IMR-90 (cell line): Measurements from ENCODE around the gene DESI2. TPM values are rescaled to one million over a fixed set of nuclear protein-coding genes. Genes with fewer than 3 reads are reported as not detected.

Experiments
- ATAC-seq: fragments of 200-7000 bp; cut with Tn5 transposase; 2 replicates; pipeline ENCODE4 v1.9.1; 2020; ENCODE audit warnings: low read depth, mild to moderate bottlenecking, moderate library complexity
- BruUV-seq: library from RNA; stranded (reverse); fragments of 400-500 nt; replicated peaks from 2 replicates; lab custom pipeline; 2021; lab: Mats Ljungman, UMichigan
- CTCF ChIA-PET: fragments of 300-600 bp; formaldehyde crosslinking; extraction: SDS; loops from one replicate; lab custom pipeline; 2021; ENCODE audit warnings: antibody characterized with exemption; lab: Yijun Ruan, JAX
- POLR2A ChIA-PET: fragments of 300-600 bp; sonication (Branson Sonifier 250); formaldehyde crosslinking; loops from one replicate; lab custom pipeline; 2022; ENCODE audit warnings: antibody characterized with exemption; ENCODE audit not compliant: unreplicated experiment; lab: Charles Lee
- DNase-seq: peaks from one replicate; pipeline ENCODE4 v3.0.0; 2013
- H2AFZ ChIP-seq: replicated peaks from 2 replicates; pipeline ENCODE3; 2013; ENCODE audit warnings: low read length, mild to moderate bottlenecking; ENCODE audit not compliant: poor library complexity
- H2AK5ac ChIP-seq: 2 replicates; pipeline ENCODE4 v1.6.1; 2013; ENCODE audit warnings: low read depth, low read length, inconsistent platforms
- H2AK9ac ChIP-seq: replicated peaks from 2 replicates; pipeline ENCODE3; 2013; ENCODE audit warnings: mild to moderate bottlenecking, low read depth, low read length, moderate library complexity; ENCODE audit not compliant: poor library complexity
- H2BK120ac ChIP-seq: 2 replicates; pipeline ENCODE4 v1.6.1; 2013; ENCODE audit warnings: low read depth, low read length, inconsistent platforms
- H2BK15ac ChIP-seq: 3 replicates; pipeline ENCODE4 v1.6.1; 2013; ENCODE audit warnings: low read depth, low read length, inconsistent platforms
- H2BK20ac ChIP-seq: 2 replicates; pipeline ENCODE4 v1.6.1; 2013; ENCODE audit warnings: low read depth, mild to moderate bottlenecking, inconsistent platforms, low read length, moderate library complexity
- H2BK5ac ChIP-seq: 2 replicates; pipeline ENCODE4 v1.6.1; 2013; ENCODE audit warnings: mild to moderate bottlenecking, low read depth, low read length, inconsistent platforms; ENCODE audit not compliant: poor library complexity, severe bottlenecking
- H3K14ac ChIP-seq: replicated peaks from 2 replicates; pipeline ENCODE4 v1.6.1; 2013; ENCODE audit warnings: low read depth, low read length, inconsistent platforms
- H3K18ac ChIP-seq: 2 replicates; pipeline ENCODE4 v1.6.1; 2013; ENCODE audit warnings: low read depth, low read length, control low read depth
- H3K23ac ChIP-seq: 2 replicates; pipeline ENCODE4 v1.6.1; 2013; ENCODE audit warnings: low read depth, low read length, inconsistent platforms
- H3K27ac ChIP-seq: 2 replicates; pipeline ENCODE4 v1.5.1; 2013; ENCODE audit warnings: mild to moderate bottlenecking, control low read depth, low read length; ENCODE audit not compliant: insufficient read depth
- H3K27me3 ChIP-seq: 2 replicates; pipeline ENCODE4 v1.6.1; 2013; ENCODE audit warnings: low read length; ENCODE audit not compliant: control insufficient read depth, insufficient read depth
- H3K36me3 ChIP-seq: 2 replicates; pipeline ENCODE4 v1.6.1; 2013; ENCODE audit warnings: low read length, mixed read lengths; ENCODE audit not compliant: control insufficient read depth, insufficient read depth
- H3K4ac ChIP-seq: 2 replicates; pipeline ENCODE4 v1.6.1; 2013; ENCODE audit warnings: low read depth, low read length, inconsistent platforms
- H3K4me1 ChIP-seq: 2 replicates; pipeline ENCODE4 v1.6.1; 2013; ENCODE audit warnings: low read length, mixed read lengths; ENCODE audit not compliant: control insufficient read depth, insufficient read depth
- H3K4me2 ChIP-seq: 2 replicates; pipeline ENCODE4 v1.6.1; 2013; ENCODE audit warnings: low read depth, mild to moderate bottlenecking, control low read depth, low read length, moderate library complexity
- H3K4me3 ChIP-seq: 2 replicates; pipeline ENCODE4 v1.5.1; 2013; ENCODE audit warnings: low read depth, mild to moderate bottlenecking, control low read depth, low read length, moderate library complexity; ENCODE audit not compliant: insufficient read depth
- H3K56ac ChIP-seq: 2 replicates; pipeline ENCODE4 v1.6.1; 2013; ENCODE audit warnings: low read length, inconsistent platforms; ENCODE audit not compliant: insufficient read depth; ENCODE audit errors: extremely low read depth
- H3K79me1 ChIP-seq, 2 experiments: 2 replicates each; pipeline ENCODE4 v1.6.1; 2013; ENCODE audit warnings: low read length in 2 of 2, inconsistent platforms in 1 of 2, low read depth in 1 of 2
- H3K9ac ChIP-seq: 2 replicates; pipeline ENCODE4 v1.6.1; 2013; ENCODE audit warnings: low read depth, low read length, control low read depth
- H3K9me1 ChIP-seq: 2 replicates; pipeline ENCODE4 v1.6.1; 2013; ENCODE audit warnings: low read length, inconsistent platforms; ENCODE audit not compliant: insufficient read depth
- H3K9me3 ChIP-seq: 2 replicates; pipeline ENCODE4 v1.6.1; 2013; ENCODE audit warnings: low read length; ENCODE audit not compliant: control insufficient read depth, insufficient read depth
- H4K20me1 ChIP-seq: 2 replicates; pipeline ENCODE4 v1.6.1; 2013; ENCODE audit warnings: low read length, inconsistent platforms; ENCODE audit not compliant: insufficient read depth
- H4K5ac ChIP-seq: 2 replicates; pipeline ENCODE4 v1.6.1; 2013; ENCODE audit warnings: mild to moderate bottlenecking, low read depth, low read length, control low read depth
- H4K8ac ChIP-seq, 2 experiments: 2 replicates each; pipeline ENCODE4 v1.6.1; 2013; ENCODE audit warnings: low read depth in 2 of 2, low read length in 2 of 2, control low read depth in 1 of 2, inconsistent platforms in 1 of 2
- H4K91ac ChIP-seq: 2 replicates; pipeline ENCODE4 v1.6.1; 2013; ENCODE audit warnings: low read depth, low read length, inconsistent platforms; ENCODE audit not compliant: insufficient read depth
- BHLHE40 ChIP-seq: fragments of 150-350 bp; IDR thresholded peaks from 2 replicates; pipeline ENCODE4 v1.6.1; 2016; ENCODE audit warnings: mild to moderate bottlenecking, low read depth, low read length
- CEBPB ChIP-seq: IDR thresholded peaks from 2 replicates; pipeline ENCODE4 v1.6.1; 2012; ENCODE audit warnings: low read depth, low read length, improper control_type of control experiment
- CHD1 ChIP-seq: IDR thresholded peaks from 2 replicates; pipeline ENCODE4 v1.6.1; 2012; ENCODE audit warnings: low read depth, low read length, improper control_type of control experiment
- CTCF ChIP-seq: conservative IDR thresholded peaks from 2 replicates; pipeline ENCODE4 v1.5.1; 2012; ENCODE audit warnings: mild to moderate bottlenecking, low read depth, low read length, improper control_type of control experiment
- MAZ ChIP-seq: IDR thresholded peaks from 2 replicates; pipeline ENCODE4 v1.6.1; 2012; ENCODE audit warnings: low read depth, mild to moderate bottlenecking, low read length, improper control_type of control experiment, moderate library complexity, borderline replicate concordance
- MXI1 ChIP-seq: IDR thresholded peaks from 2 replicates; pipeline ENCODE4 v1.6.1; 2012; ENCODE audit warnings: low read depth, mild to moderate bottlenecking, low read length, moderate library complexity, borderline replicate concordance
- NFE2L2 ChIP-seq: fragments of 150-350 bp; IDR thresholded peaks from 2 replicates; pipeline ENCODE4 v1.6.1; 2016; ENCODE audit warnings: low read depth, mild to moderate bottlenecking, low read length
- POLR2A ChIP-seq: IDR thresholded peaks from 2 replicates; pipeline ENCODE4 v1.6.1; 2012; ENCODE audit warnings: mild to moderate bottlenecking, low read depth, low read length
- RAD21 ChIP-seq: IDR thresholded peaks from 2 replicates; pipeline ENCODE4 v1.6.1; 2012; ENCODE audit warnings: low read length, improper control_type of control experiment
- RCOR1 ChIP-seq: IDR thresholded peaks from 2 replicates; pipeline ENCODE4 v1.6.1; 2012; ENCODE audit warnings: mild to moderate bottlenecking, low read length, improper control_type of control experiment; ENCODE audit not compliant: insufficient replicate concordance
- SMC3 ChIP-seq: fragments of 150-350 bp; IDR thresholded peaks from 2 replicates; pipeline ENCODE4 v1.6.1; 2016; ENCODE audit warnings: low read depth, mild to moderate bottlenecking, antibody characterized with exemption, low read length, moderate library complexity
- USF2 ChIP-seq: fragments of 150-350 bp; IDR thresholded peaks from 2 replicates; pipeline ENCODE4 v1.6.1; 2017; ENCODE audit warnings: mild to moderate bottlenecking, antibody characterized with exemption, low read length, low read depth
- WGBS, 2 experiments: methylation state at CpG; one replicate each; pipeline versions ENCODE4 v1.1.5 to v1.1.7; 2013; ENCODE audit warnings: missing lambda C conversion rate in 2 of 2; ENCODE audit not compliant: insufficient read length in 1 of 2; ENCODE audit errors: extremely low coverage in 2 of 2; 5-methylcytosine and 5-hydroxymethylcytosine counted together
- dilution Hi-C: fragments of 300-500 bp; cut with HindIII; formaldehyde crosslinking; loops from one replicate; pipeline ENCODE4 v1.14.3; 2018; ENCODE audit warnings: low sequenced_read_pairs; ENCODE audit not compliant: unreplicated experiment
- in situ Hi-C: fragments of 300-500 bp; cut with MboI; formaldehyde crosslinking; loops from 3 replicates; pipeline ENCODE4 v1.14.3; 2019; ENCODE audit warnings: low sequenced_read_pairs, inconsistent platforms, mixed read lengths
- intact Hi-C: fragments of 100-400 bp; cut with micrococcal nuclease; formaldehyde crosslinking; loops from 2 replicates; pipeline ENCODE4 v1.10.0; 2022
- polyA plus RNA-seq, 3 experiments: library from polyadenylated mRNA; depleted of rRNA; stranded (reverse); fragments of >200 nt; gene quantifications; 2 replicates each; pipeline ENCODE4 v1.2.3, GENCODE V29; 2012; ENCODE audit warnings: low replicate concordance in 1 of 3
- total RNA-seq: library from RNA; depleted of rRNA; stranded (reverse); fragments of >200 nt; gene quantifications from 2 replicates; pipeline ENCODE4 v1.2.3, GENCODE V29; 2012

DESI2 gene
- total and polyA plus RNA-seq, 2 of the 4 experiments (the other 2 are of a cell fraction) = 19.0 to 43.6 TPM

- H3K27me3 ChIP-seq = no peaks in the 10 kb centered on the region; the same call in 1 of the 2 replicates
- H3K23ac ChIP-seq = no peak overlapping the region
- H3K14ac ChIP-seq = no peak overlapping the region
- no peaks in the 10 kb centered on the region for H3K36me3 ChIP-seq
- H2AFZ ChIP-seq = no peak overlapping the region
- intact Hi-C loops (no loop called here), dilution Hi-C loops (no loop called here), in situ Hi-C loops (no loop called here)
- ChIA-PET CTCF (no interaction called here), POLR2A (no interaction called here)
- no peaks in the 10 kb centered on the region for H3K4me1 ChIP-seq
- no peak overlapping the region for H2BK5ac ChIP-seq
- H4K91ac ChIP-seq = no peak overlapping the region
- H3K4me3 ChIP-seq = no peak overlapping the region
- TF ChIP-seq NFE2L2 (no peak), POLR2A (no peak), RAD21 (no peak), CHD1 (no peak), CTCF (no peak), USF2 (no peak), MXI1 (no peak), CEBPB (no peak), SMC3 (no peak), MAZ (no peak), BHLHE40 (no peak), RCOR1 (no peak)
- H4K8ac ChIP-seq = no peak overlapping the region
- H3K9me3 ChIP-seq = no peaks in the 10 kb centered on the region; the same call in 1 of the 2 replicates
- no peak overlapping the region for H3K4ac ChIP-seq
- H3K4me2 ChIP-seq = no peak overlapping the region
- H4K5ac ChIP-seq = no peak overlapping the region
- DNase-seq = no peak
- no peaks in the 10 kb centered on the region for H3K79me1 ChIP-seq
- H3K56ac ChIP-seq = no peak overlapping the region
- H4K20me1 ChIP-seq = no peaks in the 10 kb centered on the region
- H2BK20ac ChIP-seq = no peak overlapping the region
- H3K18ac ChIP-seq = no peak overlapping the region
- no peak overlapping the region for H3K27ac ChIP-seq
- no peak overlapping the region for H2BK120ac ChIP-seq
- 65% methylated on average over 6 of the region's 9 CpGs; no CpG with 5 or more reads in 1 of the 2 experiments for WGBS, 2 experiments
- no TSS peak for BruUV-seq
- ATAC-seq = no peak
- no peak overlapping the region for H2AK9ac ChIP-seq
- H2AK5ac ChIP-seq = no peak overlapping the region
- H3K9ac ChIP-seq = no peak overlapping the region
- no peak overlapping the region for H2BK15ac ChIP-seq
- no peaks in the 10 kb centered on the region for H3K9me1 ChIP-seq
Measured at GRCh38 chr1:244614113-244614836, 38.7 kb upstream of the DESI2 start.
